AG10803 (cell line): ENCODE results near the gene DCLRE1A.

Experiments
- DNase-seq: peaks from one replicate; pipeline ENCODE4 v3.0.0; 2010; ENCODE audit warnings: low read depth
- H3K4me3 ChIP-seq: 2 replicates; pipeline ENCODE4 v1.5.1; 2011; ENCODE audit warnings: mild to moderate bottlenecking, low read length, control low read depth
- TF ChIP-seq, protein P1 (sequence below): conservative IDR thresholded peaks from 2 replicates; pipeline ENCODE4 v1.5.1; 2011; ENCODE audit warnings: mild to moderate bottlenecking, low read length, control low read depth, inconsistent platforms

Gene DCLRE1A

DNA sequence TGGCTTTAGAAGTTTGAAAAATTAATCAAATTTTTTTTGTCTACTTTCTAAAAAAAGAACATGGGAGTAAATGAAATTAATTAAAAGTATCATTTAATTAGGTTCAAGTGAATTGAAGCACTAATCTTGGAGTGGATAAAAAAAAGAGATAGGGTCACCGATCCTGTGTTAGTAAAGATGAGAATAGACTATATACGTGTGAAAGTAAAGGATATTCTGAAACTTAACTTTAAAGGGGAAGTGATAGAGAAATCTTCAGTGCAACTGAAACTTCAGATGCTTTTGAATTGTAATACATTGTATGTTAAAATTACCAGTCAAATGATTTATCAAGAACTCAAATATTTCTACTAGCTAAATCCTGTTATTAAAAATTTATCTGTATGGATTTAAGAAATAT lies 5.4 kb upstream of the DCLRE1A start:
- no peak overlapping the region for H3K4me3 ChIP-seq
- TF ChIP-seq, protein P1, sequence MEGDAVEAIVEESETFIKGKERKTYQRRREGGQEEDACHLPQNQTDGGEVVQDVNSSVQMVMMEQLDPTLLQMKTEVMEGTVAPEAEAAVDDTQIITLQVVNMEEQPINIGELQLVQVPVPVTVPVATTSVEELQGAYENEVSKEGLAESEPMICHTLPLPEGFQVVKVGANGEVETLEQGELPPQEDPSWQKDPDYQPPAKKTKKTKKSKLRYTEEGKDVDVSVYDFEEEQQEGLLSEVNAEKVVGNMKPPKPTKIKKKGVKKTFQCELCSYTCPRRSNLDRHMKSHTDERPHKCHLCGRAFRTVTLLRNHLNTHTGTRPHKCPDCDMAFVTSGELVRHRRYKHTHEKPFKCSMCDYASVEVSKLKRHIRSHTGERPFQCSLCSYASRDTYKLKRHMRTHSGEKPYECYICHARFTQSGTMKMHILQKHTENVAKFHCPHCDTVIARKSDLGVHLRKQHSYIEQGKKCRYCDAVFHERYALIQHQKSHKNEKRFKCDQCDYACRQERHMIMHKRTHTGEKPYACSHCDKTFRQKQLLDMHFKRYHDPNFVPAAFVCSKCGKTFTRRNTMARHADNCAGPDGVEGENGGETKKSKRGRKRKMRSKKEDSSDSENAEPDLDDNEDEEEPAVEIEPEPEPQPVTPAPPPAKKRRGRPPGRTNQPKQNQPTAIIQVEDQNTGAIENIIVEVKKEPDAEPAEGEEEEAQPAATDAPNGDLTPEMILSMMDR, result no peak
- no peak for DNase-seq

DNA sequence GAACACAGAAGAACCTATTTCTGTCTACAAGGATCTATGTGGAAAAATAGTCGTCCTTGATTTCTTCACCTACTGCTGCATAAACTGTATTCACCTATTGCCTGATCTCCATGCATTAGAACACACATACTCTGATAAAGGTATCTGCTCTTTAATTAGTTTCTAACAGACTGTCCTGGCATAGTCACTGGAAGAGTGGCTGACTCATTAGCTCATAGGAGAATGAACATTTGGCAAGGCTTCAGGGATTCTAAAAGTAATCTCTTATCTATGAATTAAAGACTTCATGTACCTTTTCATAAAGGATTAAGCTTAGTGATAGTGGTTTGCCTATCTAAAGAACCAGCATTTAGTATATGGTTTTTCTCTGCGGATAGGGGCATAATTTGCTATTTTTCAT lies 4.7 kb upstream of the DCLRE1A start:
- TF ChIP-seq, protein P1, result no peak
- no peak overlapping the region for H3K4me3 ChIP-seq
- DNase-seq, result no peak

DNA sequence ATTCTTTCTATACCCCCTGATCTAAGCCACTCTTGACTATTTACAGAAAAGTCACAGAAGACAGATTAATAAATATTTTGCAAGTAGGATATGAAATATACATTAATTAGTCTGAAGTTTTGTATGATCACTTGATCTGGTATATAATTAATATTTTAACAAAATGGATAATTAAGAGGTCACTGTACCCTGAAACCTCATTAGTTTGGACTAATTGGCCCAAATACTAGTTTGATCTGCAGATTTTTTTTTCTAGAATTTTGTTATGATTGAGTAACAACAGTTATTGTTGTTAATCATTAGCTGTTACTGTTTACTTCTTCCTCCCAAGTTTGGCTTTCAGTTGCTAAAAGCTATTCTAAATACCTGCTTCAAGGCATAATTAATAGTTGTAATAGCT lies 3.3 kb upstream of the DCLRE1A start:
- no peak overlapping the region for H3K4me3 ChIP-seq
- TF ChIP-seq, protein P1, result no peak
- no peak for DNase-seq

DNA sequence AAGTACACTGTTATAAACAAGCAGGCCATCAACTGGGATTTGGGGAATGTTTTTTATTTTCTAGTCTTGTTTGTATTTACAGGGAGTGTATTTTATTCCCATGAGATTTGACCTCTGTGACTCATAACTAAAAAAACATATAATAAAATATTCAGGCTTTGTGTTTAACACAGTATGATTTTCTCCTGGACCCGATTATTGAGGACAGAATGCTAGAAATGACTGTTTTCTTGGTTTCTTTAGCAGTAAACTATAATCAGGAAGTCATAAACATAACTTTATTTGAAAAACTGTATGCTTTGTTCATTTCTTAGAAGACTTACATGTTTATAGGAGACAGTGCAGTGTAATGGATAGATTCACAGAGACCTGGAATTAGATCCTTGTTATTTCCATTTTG lies 2.7 kb upstream of the DCLRE1A start:
- no peak for DNase-seq
- TF ChIP-seq, protein P1, result no peak
- no peak overlapping the region for H3K4me3 ChIP-seq

- peak overlapping the region; percentile 84 for H3K4me3 ChIP-seq
- peak; percentile 47 for DNase-seq
- TF ChIP-seq, protein P1, result peak; percentile 8; the same call in 1 of the 2 replicates
These were observed 1.1 kb upstream of the DCLRE1A start for GRCh38 chr10:113854761-113855588.

GRCh38 chr10:113853578-113854012 lies 287 bp downstream of the DCLRE1A start:
- H3K4me3 ChIP-seq, result peak overlapping the region; percentile 84
- TF ChIP-seq, protein P1, result no peak
- DNase-seq, result no peak

- H3K4me3 ChIP-seq, result no peak overlapping the region
- DNase-seq, result no peak
- TF ChIP-seq, protein P1, result no peak
These were observed 3.9 kb downstream of the DCLRE1A start for GRCh38 chr10:113849946-113850345.
